Non-pigmented ciliary epithelial cell (primary cell): ENCODE measurements around the gene PYY.
"Not testable (repeated sequence)": the region's sequence is repeated elsewhere in the genome, so short reads cannot be mapped to it uniquely, and the experiment has no call there.

Experiments used
- DNase-seq: peaks from one replicate; pipeline ENCODE4 v3.0.0-alpha.2; 2010; ENCODE audit warnings: low read depth

Gene PYY

GRCh38 chr17:43945074-43945829 lies 8.5 kb downstream of the PYY start:
- no peak for DNase-seq

DNA sequence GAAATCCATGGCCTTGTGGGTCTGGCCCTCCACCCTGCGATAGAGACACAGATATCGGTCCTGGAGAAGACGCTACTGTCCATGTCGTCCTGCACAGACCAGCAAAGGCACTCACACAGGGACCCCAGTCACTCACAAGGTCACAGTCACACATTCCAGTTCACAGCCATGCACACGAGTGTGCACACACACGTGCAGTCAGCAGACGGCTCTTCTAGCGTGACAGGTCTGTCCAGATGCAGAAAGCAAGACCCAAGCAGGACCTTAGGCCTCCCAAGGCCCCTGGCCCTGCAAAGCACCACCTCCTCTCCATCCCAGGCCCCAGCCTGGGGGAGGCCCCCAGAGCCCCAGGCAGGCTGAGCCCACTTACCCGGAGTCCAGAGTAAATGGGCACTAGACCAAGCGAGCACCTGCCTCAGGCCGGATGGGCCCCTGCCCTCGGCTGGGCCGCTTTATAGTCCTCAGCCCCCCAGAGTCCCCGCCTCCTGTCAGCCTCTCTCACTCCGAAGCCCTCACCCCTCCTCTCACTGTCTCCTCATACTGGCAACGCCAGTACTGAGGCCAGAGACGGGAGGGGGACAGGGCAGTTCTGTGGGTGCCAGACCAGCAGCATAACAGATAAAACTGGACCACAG lies 11.6 kb downstream of the PYY start, which contains the start of gene PPY:
Gene PPY, minus strand, starts transcription at position 426 of the 635 bp plus-strand sequence. CDS start 822 bp downstream, outside the sequence.
- DNase-seq: no peak

GRCh38 chr17:43940630-43941029 lies 13.1 kb downstream of the PYY start:
- no peak for DNase-seq

DNA sequence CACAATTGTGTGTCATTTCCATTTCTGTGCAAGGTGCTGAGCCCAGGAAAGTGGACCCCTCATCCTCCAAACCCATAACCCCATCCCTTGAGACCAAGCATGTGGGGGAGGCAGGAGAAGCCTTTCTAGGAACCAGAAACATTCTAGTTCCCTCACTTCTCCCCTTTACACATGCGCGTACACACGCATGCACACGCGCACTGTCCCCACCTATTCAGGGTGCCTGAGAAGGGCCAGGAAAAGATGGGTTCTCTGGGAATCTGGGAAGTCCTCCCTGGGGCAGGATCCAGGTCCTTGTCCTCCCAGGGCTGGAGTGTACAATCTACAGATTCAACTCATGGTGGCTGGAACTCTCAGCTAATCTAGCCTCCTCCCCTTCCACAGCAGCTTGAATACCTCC lies 13.9 kb downstream of the PYY start:
- DNase-seq: no peak

GRCh38 chr17:43939452-43939851 lies 14.3 kb downstream of the PYY start:
- not testable (repeated sequence) for DNase-seq

DNA sequence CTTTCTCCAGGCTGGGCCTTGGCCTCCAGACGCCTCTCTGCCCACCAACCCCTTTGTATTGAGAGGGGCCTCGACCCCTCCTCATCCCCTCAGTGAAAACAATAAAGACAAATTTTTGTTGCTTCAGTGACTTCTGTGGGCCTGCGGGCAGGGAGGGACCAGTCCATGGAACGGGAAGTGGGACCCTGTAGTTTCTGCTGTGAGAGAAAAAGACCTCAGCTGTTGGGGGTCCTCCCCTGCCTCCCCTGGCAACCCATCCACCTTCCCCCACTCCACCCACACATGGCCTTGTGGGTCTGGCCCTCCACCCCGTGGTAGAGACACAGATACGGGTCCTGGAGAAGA lies 14.9 kb downstream of the PYY start:
- DNase-seq: no peak

DNA sequence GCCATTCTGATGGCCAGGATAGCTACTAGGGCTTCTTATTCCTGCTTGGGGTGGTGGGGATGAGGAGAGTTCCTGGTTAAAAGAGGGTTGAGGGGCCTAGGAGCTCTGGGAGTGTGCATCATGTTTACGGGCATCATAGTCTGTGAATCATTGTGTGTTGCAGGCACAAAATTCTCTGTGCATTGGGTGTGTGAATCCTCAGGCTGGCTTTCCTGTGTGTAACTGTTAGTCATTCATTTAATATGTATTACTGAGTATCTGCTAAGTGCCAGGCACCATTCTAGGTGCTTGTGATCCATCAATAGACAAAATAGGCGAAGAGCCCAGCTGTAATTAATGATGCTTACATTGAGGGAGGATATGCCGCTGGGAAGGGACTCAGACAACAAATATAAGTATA lies 17.3 kb downstream of the PYY start:
- DNase-seq: no peak

DNA sequence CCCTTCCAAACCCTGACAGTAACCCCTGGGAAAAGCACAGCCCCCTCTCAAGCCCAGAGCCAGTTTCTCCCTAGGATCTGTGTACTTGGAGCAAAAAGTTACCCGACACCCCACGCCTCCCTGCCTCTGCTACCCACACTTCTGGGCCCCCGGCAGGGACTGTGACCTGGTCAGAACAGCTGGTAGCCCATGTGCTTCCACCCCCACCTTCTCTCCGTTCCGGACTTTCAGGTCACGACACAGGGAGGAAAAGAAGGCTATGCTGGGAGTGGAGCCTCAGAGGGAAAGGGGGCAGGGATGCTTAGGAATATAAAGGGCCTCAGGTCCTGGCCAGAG lies 17.8 kb downstream of the PYY start:
- no peak for DNase-seq

DNA sequence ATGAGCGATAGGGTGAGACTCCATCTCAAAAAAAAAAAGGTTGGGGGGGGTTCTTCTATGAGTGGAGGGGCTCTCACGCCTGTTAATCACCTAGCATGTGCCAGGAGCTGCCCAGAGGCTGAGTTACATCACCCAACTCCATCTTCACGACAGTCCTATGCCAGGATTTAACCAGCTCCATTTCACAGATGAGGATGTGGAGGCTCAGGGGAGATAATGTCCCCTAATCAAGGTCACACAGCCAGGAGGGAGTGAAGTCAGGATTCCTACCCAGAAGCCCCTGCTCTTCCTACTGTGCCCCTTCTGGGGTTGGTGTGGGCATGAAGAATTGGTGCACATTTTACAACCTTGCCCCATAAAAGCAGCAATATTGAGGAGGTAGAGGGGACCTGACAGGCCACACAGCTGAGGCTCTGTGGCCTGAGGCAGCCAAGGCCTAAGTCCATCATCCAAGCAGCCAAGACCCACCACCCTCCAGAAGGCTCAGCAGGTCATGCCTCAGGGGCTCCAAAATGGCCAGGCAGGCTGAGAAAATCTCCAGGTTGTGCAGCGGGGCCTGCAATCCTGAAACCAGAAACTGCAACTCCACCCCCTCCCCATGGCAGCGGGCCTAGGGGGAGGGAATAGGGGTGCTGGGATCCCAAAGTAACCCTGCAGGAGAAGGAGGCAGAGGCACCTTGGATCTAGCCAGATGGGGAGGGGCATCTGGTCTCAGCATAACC lies 18.4 kb downstream of the PYY start:
- DNase-seq: no peak

- DNase-seq: no peak
Measured at GRCh38 chr17:43932923-43933322, 20.8 kb downstream of the PYY start.

DNA sequence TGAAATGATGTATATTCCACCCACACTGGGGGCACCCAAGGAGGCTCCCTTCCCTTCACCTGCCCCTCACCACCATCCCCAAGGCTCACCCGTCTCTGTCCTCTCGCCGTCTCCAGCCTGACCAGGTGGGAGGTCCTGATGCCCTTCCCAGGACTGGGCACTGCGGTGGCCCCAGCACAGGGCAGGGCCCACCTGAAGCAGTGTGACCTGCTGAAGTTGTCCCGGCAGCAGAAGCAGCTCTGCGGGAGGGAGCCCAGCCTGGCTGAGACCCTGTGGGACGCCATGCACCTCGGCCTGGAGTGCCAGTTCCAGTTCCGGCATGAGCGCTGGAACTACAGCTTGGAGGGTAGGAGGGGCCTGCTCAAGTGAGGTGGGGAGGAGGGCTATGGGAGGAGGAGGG lies 21.4 kb downstream of the PYY start:
- DNase-seq: no peak

DNA sequence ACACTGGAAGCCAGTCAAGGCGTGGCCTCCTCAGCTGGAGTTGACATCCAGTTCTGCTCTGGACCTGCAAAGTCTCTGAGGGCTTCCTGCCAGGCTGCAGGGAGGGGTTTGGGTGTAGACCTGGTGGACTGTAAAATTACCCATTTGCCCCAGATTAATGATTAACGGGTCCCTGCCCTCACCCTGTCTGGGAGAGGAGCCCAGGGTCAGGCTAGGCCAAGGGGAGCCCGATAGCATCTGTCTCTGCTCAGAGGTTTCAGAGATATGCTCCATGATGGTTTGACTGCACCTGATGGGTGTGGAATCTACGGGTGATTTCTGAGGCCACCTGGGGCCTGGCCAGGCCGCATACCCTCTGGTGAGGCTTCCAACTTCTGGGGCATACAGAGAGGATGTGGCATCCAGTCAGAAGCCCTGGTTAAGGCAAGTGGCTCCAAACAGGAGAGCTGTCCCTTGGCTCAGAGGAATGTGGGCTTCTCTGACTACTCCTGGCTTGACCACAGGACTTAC lies 22.6 kb downstream of the PYY start:
- DNase-seq: no peak

DNA sequence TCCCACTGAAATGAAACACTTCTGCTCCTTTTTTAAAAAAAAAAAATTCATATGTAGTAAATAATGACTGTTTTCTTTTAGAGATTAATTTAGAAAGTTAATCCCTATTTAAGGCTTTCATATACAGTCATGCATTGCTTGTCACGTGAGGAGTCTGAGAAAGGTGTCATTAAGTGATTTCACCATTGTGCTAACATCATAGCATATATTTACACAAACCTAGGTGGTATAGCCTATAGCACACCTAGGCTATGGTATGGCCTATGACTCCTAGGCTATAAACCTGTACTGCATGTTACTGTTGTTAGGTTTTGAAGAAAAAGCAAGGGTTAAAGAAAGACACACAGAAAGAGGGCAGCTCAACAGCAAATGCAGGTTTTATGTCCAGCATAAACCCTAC lies 25.1 kb downstream of the PYY start:
- no peak for DNase-seq

DNA sequence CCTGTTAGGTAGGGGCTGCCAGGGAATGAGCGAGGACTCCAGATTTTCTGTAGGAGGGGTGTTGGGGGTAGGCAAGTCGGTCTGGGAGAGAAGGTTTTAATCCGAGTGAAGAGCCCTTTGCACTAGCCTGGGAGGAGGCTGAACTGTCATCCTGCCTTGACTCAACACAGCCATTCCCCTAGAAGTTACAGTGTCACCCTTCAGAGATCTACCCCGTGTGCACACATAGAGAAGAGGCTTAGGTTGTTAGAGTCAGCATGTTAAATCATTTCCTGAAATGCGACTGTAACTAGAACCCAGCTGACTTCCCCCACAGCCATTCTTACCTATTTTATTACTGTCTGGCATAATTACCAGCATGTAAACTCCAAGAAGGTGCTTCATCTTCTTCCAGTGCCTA lies 25.8 kb downstream of the PYY start:
- not testable (repeated sequence) for DNase-seq

GRCh38 chr17:43927060-43927864 lies 26.5 kb downstream of the PYY start:
- no peak for DNase-seq

DNA sequence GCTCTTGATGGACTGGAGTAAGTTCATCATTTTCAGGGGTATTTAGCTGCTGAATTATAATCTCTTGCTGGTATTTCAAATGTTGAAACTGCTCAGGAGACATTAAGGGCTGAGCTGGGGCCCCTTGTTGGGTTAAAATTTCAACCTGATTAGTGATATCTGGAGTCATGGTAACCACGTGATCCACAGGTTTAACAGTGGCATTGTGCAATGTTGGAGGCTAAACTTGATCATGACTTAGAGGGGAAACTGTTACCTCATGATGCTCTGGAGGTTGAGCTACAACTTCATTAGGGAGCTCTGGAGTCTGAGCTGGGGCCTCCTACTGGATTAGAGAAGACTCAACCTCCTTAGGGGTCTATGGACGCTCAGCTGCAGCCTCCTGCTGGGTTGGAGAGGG lies 29.2 kb downstream of the PYY start:
- no peak for DNase-seq

DNA sequence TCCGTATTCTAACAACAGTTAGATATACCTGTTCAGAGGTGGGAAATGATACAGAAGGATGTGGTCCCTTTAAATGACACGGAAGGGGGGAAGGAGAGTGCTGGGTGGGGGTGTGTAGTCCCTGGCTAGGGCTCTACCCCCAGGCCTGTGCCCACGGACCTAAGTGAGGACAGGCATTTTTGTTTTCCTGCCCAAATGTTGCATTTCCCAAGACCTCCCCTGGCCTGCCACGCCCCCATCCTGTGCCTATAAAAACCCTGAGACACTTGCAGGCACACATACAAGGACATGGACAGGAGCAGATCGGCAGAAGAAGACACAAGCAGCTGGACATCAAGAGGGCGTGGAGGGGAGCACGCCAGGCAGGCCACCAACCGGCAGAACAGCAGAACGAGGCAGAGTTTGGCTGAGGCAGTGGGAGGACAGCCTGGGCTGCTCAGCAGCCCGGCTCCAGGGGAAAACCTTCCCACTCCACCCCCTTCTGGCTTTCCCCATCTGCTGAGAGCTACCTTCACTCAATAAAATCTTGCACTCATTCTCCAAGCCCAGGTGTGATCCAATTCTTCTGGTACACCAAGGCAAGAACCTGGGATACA lies 33.1 kb downstream of the PYY start:
- DNase-seq: no peak

DNA sequence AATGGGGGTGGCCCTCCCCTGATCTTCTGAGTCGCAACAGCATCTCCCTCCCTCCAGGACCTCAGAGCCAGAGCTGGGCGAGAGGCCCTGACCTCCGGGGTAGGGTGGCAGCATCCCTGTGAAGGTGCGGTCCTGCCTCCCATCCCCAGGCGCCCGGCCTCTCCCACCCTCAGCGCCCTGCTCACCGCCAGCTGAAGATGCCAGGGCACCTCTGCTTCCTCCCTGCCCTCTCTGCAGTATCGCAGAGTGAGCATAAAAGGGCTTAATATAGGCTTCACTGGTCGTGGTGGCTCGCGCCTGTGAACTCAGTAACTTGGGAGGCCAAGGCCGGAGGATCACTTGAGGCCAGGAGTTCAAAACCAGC lies 35.7 kb downstream of the PYY start:
- no peak for DNase-seq

DNA sequence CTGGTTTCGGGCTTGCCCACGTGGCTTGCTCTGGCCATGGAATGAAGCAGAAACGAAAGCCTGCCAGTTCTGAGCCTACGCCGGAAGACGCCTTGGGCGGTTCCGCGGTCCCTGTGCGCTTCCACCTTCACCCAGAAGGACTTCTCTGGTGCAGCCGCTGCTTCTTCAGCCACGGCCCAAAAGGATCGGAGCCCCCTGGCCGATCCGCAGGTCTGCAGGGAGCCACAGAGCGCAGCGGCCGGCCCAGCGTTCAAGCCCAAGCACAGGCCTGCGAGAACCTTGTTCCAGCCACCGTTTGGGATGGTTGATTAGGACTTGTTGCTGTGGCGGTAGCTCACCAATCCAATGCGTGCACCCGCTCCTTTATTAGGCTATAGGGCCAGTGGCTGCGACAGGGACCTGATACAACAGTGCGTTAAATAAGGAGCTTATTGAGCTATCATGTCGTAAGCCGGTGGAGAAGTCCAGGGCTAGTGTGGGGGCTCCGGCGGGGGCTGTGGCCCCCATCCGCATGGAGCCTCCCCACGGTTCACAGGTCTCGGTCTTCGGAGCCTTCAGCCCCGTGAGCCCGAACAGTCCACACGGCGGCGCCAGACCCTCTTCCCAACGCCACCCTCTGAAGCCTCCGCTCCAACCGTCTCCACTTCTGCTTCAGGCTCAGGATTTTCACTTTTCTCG lies 36.3 kb downstream of the PYY start:
- no peak for DNase-seq

- DNase-seq: no peak
Measured at GRCh38 chr17:43917016-43917347, 36.8 kb downstream of the PYY start.

GRCh38 chr17:43916385-43916784 lies 37.4 kb downstream of the PYY start:
- DNase-seq: no peak

- DNase-seq: no peak
Measured at GRCh38 chr17:43915559-43915958, 38.2 kb downstream of the PYY start.
